ENCODE data around the gene RAD51C.
"Not testable (repeated sequence)": the region's sequence is repeated elsewhere in the genome, so short reads cannot be mapped to it uniquely, and the experiment has no call there.

Gene RAD51C

GRCh38 chr17:58686980-58687379, 5.4 kb upstream of the RAD51C start:
- no peak for TF ChIP-seq CTCF (IDR thresholded peaks at IDR 0.05; ENCODE audit: low read depth, low read length, missing control alignments)
- no peak for DNase-seq (ENCODE audit: extremely low read depth, low read depth)
- H3K4me3 ChIP-seq (replicated peaks; ENCODE audit: low read depth, low read length): no peak overlapping the region

- TF ChIP-seq CTCF (IDR thresholded peaks at IDR 0.05; ENCODE audit: low read depth, low read length, missing control alignments): no peak
- no peak overlapping the region for H3K4me3 ChIP-seq (replicated peaks; ENCODE audit: low read depth, low read length)
Measured at GRCh38 chr17:58688521-58688920, 3.9 kb upstream of the RAD51C start.

GRCh38 chr17:58690033-58690432, 2.4 kb upstream of the RAD51C start:
- not testable (repeated sequence) for DNase-seq (ENCODE audit: extremely low read depth, low read depth); H3K4me3 ChIP-seq (replicated peaks; ENCODE audit: low read depth, low read length)

More at GRCh38 chr17:58688521-58688920, 3.9 kb upstream of the RAD51C start:
- no peak for DNase-seq (ENCODE audit: extremely low read depth, low read depth)

GRCh38 chr17:58691701-58692238, 632 bp upstream of the RAD51C start, which contains the start of gene TEX14:
TSS of gene TEX14 (minus strand) at chr17:58692045. CDS start at chr17:58652001, 40,044 bp downstream.
- TF ChIP-seq CTCF (IDR thresholded peaks at IDR 0.05; ENCODE audit: low read depth, low read length, missing control alignments): no peak
- H3K4me3 ChIP-seq (replicated peaks; ENCODE audit: low read depth, low read length): peak within 1 kb of the TSS; percentile 79
- no peak for DNase-seq (ENCODE audit: extremely low read depth, low read depth)

- H3K4me3 ChIP-seq (replicated peaks; ENCODE audit: low read depth, low read length): peak overlapping the region; percentile 79
- TF ChIP-seq CTCF (IDR thresholded peaks at IDR 0.05; ENCODE audit: low read depth, low read length, missing control alignments): no peak
- DNase-seq (ENCODE audit: extremely low read depth, low read depth): no peak
Measured at GRCh38 chr17:58693208-58693607, 806 bp downstream of the RAD51C start.

GRCh38 chr17:58693751-58694150, 1.3 kb downstream of the RAD51C start:
- TF ChIP-seq CTCF (IDR thresholded peaks at IDR 0.05; ENCODE audit: low read depth, low read length, missing control alignments): no peak
- DNase-seq (ENCODE audit: extremely low read depth, low read depth): no peak
- peak overlapping the region; percentile 79 for H3K4me3 ChIP-seq (replicated peaks; ENCODE audit: low read depth, low read length)

- no peak overlapping the region; the same call in 1 of the 2 replicates for H3K4me3 ChIP-seq (replicated peaks; ENCODE audit: low read depth, low read length)
- DNase-seq (ENCODE audit: extremely low read depth, low read depth): no peak
- TF ChIP-seq CTCF (IDR thresholded peaks at IDR 0.05; ENCODE audit: low read depth, low read length, missing control alignments): no peak
Measured at GRCh38 chr17:58694302-58694701, 1.9 kb downstream of the RAD51C start.

All from HFF-Myc (cell line).